GM18498 (cell line): ENCODE results near the gene SERPINI1.

Experiments used
- ATAC-seq: cut with Tn5 transposase; IDR thresholded peaks from one replicate; pipeline ENCODE4 v1.9.1; 2021; ENCODE audit warnings: mild to moderate bottlenecking, moderate library complexity; ENCODE audit not compliant: unreplicated experiment

Gene SERPINI1, protein sequence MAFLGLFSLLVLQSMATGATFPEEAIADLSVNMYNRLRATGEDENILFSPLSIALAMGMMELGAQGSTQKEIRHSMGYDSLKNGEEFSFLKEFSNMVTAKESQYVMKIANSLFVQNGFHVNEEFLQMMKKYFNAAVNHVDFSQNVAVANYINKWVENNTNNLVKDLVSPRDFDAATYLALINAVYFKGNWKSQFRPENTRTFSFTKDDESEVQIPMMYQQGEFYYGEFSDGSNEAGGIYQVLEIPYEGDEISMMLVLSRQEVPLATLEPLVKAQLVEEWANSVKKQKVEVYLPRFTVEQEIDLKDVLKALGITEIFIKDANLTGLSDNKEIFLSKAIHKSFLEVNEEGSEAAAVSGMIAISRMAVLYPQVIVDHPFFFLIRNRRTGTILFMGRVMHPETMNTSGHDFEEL

DNA sequence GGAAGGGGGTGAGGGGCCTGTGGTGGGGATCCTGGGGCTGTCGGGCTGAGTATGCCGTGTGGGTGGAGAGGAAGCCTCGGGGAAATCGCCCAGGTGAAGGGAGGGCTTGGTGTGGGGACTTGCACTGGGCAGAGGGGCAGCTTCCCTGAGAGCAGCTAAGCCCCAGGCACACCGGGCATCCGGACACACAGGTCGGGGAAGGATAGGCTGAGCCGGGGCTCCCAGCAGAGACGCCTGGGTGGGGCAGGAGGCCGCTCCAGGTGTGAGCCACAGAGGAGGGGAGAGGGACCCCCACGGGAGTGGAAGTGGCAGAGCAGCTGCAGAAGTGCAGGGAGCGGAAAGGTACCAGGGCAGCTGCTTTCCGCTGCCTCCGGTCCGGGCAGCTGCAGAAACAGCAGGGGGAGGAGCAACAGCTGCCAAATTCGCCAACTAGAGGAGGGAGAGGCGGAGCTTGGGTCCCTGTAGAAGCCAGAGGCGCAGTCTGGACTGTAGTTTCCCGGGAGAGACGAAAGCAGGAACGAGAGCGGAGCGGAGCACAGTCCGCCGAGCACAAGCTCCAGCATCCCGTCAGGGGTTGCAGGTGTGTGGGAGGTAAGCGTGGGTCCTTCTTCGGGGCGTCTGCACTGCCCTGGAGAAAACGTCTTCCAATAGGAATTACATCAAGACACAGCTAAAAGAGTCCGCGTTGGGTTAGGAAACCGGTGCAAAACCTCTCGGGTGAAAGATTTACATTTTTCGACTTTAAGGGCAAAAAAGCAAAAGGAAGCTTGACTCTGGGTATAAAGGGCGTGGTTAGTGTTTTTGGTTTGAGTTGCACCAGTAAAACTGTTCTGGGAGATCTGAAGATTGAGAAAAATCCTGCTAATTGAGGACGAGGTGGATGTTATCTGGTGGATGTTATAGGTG, at the start of gene SERPINI1:
Gene SERPINI1, plus strand, starts transcription at position 489 of the 906 bp plus-strand sequence. CDS start 53,408 bp downstream, outside the sequence.
- ATAC-seq: peak; percentile 67

DNA sequence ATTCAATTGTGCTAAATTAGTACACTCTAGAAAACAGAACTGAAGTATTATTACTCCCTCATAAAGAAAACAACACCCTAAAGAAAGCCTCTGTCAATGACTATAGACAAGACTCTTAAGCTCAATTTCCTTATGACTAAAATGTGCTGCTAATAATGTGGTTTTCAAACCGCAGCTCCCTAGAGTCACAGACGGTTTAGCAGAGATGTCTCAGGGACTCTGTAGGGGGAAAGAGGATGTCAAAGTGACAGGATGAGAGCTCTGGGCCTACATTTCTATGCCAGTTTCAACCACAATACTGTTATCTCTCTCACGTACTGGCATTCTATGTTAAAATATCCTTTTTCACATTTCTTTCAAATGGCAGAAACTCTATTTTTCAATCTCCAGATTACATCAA, 44.2 kb upstream of the SERPINI1 start:
- ATAC-seq: peak; percentile 100

DNA sequence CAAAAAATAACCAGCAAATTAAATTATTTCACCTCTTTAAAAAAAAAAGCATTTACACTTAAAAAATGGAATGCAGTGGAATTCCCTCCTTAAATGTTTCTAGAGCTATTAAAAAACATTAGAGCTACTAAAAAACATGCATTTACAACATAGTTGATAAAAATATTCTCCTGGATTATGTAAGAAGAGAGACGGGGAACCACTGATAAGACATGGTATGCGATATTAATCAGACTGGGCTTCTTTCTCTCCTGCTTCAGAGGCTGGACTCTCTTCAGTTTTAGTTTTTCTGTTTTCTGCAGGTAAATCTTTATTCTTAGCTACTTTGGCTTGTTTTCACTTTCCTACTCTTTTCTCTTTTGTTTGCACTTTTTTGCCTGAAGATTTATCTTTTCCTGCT, 41.4 kb upstream of the SERPINI1 start:
- ATAC-seq: no peak

- no peak for ATAC-seq
Measured at GRCh38 chr3:167700046-167700445, 35.5 kb upstream of the SERPINI1 start.

DNA sequence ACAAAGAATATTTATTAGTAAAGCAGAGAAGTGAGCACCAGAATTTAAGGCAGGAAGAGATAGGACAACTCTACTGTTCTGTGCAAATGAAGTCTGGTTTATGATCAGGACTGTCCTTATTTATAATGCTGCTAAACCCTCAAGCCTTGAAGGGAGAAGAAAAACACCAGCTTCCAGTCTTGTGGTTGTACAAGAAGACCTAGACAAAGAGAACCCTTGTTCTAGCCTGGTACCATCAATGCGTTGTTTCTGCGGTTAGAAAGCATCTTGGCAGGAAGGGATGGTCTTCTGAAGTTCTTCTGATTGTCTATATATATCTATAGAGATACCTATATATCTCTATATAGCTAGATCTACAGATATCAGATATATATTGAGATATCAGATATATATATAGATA, 34.6 kb upstream of the SERPINI1 start:
- ATAC-seq: no peak

DNA sequence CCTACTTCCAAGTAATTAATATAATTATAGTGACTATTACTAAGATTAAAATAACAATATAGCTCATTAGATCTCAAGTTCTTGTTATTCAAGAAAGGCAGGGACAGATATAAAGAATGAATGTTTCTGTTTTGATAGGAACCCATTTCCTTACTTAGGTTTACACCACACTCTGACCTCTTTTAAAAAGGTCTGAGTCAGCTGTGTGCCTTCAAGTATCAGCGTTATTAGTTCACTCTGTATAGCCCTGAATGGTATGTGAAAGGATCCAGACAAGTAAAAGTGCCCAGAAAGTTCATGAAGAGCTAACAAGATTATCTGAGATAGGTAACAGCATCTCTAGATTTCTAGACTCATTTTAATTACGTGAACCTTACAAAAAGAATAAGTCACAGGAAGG, 29.7 kb upstream of the SERPINI1 start:
- ATAC-seq: no peak

DNA sequence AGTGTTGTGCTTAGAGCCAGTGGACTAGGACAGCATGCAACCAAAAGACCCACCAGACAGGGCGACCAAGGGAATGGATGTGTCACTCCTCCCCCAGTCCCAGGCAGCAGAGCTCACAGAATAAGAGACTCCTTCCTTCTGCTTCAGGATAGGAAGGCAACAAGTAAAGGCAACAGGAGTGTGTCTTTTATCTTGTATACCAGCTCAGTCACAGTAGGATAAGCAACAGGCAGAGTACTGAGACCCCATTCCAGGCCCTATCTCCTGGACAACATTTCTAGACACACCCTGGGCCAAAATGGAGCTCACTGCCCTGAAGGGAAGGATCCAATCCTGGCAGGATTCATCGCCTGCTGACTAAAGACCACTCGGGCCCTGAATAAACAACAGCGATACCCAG, 25.8 kb upstream of the SERPINI1 start:
- no peak for ATAC-seq

GRCh38 chr3:167710552-167710951, 25.0 kb upstream of the SERPINI1 start:
- no peak for ATAC-seq

- no peak for ATAC-seq
Measured at GRCh38 chr3:167711439-167711838, 24.1 kb upstream of the SERPINI1 start.

- no peak for ATAC-seq
Measured at GRCh38 chr3:167712445-167712844, 23.1 kb upstream of the SERPINI1 start.

DNA sequence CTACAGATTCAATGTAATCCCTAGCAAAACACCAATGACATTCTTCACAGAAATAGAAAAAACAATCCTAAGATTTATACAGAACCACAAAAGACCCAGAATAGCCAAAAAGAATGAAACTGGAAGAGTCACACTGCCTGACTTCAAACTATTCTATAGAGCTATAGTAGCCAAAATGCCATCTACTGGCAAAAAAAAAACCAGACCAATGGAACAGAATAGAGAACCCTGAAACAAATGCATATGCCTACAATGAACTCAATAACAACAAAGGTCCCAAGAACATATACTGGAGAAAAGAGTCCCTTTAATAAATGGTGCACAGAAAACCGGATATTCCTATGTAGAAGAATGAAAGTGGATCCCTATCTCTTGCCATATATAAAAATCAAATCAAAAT, 20.6 kb upstream of the SERPINI1 start:
- ATAC-seq: no peak

DNA sequence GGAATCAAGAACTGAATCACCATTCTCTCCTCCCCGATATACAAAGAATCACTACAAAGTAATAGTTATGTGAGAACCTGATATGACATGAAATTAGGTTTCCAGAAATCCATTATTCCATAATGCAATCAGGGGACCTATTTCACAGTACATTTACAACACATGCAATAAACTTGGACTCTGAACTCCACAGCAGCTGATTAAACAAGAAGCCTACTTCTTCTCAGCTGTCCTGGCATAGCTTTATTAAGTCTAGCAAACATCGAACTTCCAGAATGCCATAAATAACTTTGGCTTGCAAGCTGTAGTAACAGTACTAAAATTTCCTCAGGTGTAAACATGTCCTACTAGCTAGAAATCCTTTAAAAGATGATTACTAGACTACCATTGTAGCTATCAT, 18.6 kb upstream of the SERPINI1 start:
- no peak for ATAC-seq

- ATAC-seq: no peak
Measured at GRCh38 chr3:167718582-167718981, 16.9 kb upstream of the SERPINI1 start.

- ATAC-seq: no peak
Measured at GRCh38 chr3:167723025-167723512, 12.5 kb upstream of the SERPINI1 start.

DNA sequence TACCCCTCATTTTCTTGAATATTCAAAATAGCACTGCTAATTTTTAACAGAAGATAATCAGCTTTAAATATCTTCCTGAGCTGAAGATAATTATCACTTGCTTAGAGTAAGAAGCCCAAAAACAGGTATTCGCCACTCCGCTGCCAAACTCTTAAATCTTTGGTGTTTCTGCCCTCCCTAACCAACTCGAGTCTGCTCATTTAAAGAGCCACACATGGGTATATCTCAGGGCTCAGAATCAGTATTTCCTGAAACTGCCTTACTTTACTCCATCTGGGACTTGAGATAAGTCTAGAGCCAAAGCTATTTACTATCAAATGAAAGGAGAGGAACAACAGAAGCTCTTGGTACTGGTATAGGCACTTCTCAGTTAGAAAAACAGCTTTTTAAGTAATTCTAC, 11.6 kb upstream of the SERPINI1 start:
- no peak for ATAC-seq

GRCh38 chr3:167728176-167728575, 7.3 kb upstream of the SERPINI1 start:
- ATAC-seq: no peak

- no peak for ATAC-seq
Measured at GRCh38 chr3:167728632-167729323, 6.7 kb upstream of the SERPINI1 start.

- no peak for ATAC-seq
Measured at GRCh38 chr3:167729591-167729990, 5.9 kb upstream of the SERPINI1 start.

GRCh38 chr3:167731393-167731792, 4.1 kb upstream of the SERPINI1 start:
- no peak for ATAC-seq

DNA sequence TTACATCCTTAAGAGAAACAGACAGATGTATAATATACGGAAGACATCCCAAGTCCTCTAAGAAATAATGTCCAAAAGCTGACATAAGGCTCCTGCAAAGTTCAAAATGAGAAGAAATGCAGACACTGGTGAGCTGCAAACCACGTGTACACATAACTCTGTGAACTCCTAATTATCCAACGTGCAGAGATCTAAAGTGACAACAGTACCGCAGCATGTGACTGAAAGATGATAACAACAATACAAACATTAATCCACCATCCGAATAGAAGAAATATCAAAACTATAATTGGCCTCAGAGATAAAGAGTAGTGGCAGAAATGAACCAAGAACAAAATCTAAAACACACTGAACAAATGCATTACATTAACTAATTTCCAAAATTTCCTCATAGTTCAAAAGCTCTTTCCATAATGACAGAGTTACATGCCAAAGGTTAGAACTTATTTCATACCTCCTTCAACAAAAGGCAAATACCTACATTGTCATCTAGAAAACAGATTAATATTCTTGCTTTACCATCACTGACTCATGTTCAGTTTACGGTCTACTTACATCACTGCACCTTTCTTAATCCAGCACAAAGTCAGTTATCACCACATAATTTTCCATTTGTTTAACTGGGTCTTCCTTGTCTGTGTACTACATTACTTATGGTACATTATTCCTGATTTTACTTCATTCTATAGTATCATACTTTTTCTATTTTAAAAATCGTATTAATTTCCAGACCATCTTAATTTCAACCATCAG, 3.0 kb upstream of the SERPINI1 start:
- no peak for ATAC-seq
